Mucosa of descending colon (tissue), 3 donors: Measurements from ENCODE around the gene PPDPF. TPM values are rescaled to one million over a fixed set of nuclear protein-coding genes. Genes with fewer than 3 reads are reported as not detected.
"Not testable (repeated sequence)": the region's sequence is repeated elsewhere in the genome, so short reads cannot be mapped to it uniquely, and the experiment has no call there.

Experiments
- ATAC-seq: fragments of 200-7000 bp; cut with Tn5 transposase; one replicate; pipeline ENCODE4 v1.9.1; 2020; ENCODE audit warnings: mild to moderate bottlenecking, moderate library complexity
- DNase-seq, 3 donors: peaks; one replicate each; pipeline ENCODE4 v3.0.0-alpha.2; 2020
- H3K36me3 ChIP-seq: fragments of 200-600 bp; one replicate; pipeline ENCODE4 v1.8.0; 2021; ENCODE audit warnings: low read depth, mild to moderate bottlenecking
- H3K4me1 ChIP-seq: fragments of 200-600 bp; one replicate; pipeline ENCODE4 v1.8.0; 2021; ENCODE audit warnings: low read depth, mild to moderate bottlenecking
- H3K4me3 ChIP-seq: fragments of 200-600 bp; one replicate; pipeline ENCODE4 v1.8.0; 2021; ENCODE audit warnings: mild to moderate bottlenecking
- H3K9me3 ChIP-seq: fragments of 200-600 bp; one replicate; pipeline ENCODE4 v1.8.0; 2021; ENCODE audit warnings: mild to moderate bottlenecking
- intact Hi-C, 2 donors: fragments of 100-400 bp; cut with DNase I in 1 of 2; cut with micrococcal nuclease in 1 of 2; formaldehyde crosslinking; loops; one replicate each; pipeline versions ENCODE4 v1.11.0 to v1.11.1; 2022; cut with DNase I, micrococcal nuclease
- total RNA-seq, 3 donors: library from RNA; stranded (reverse); fragmentation: NEBNext Ultra II Directional in 2 of 3; extraction: Animal tissue kit (Norgen Biotek cat#: 25700) in 2 of 3; gene quantifications; one replicate each; pipeline versions ENCODE4 v1.2.1 to v1.2.4, GENCODE V29; 2021 to 2023
- TF ChIP-seq, protein P1 (sequence below): fragments of 200-600 bp; IDR thresholded peaks from one replicate; pipeline ENCODE4 v1.8.0; 2022; ENCODE audit warnings: antibody characterized with exemption, mild to moderate bottlenecking
- donor health status: DM: no; HTN: no; CAD: no; lungs with moderate emphysema.
- donor health status: DM: no; HTN: no; CAD: no.
- donor health status: DM: no; HTN: yes; CAD: no.

Gene PPDPF
- total RNA-seq, 3 donors from 2014 or later: 263 to 672 (median 537) TPM

DNA sequence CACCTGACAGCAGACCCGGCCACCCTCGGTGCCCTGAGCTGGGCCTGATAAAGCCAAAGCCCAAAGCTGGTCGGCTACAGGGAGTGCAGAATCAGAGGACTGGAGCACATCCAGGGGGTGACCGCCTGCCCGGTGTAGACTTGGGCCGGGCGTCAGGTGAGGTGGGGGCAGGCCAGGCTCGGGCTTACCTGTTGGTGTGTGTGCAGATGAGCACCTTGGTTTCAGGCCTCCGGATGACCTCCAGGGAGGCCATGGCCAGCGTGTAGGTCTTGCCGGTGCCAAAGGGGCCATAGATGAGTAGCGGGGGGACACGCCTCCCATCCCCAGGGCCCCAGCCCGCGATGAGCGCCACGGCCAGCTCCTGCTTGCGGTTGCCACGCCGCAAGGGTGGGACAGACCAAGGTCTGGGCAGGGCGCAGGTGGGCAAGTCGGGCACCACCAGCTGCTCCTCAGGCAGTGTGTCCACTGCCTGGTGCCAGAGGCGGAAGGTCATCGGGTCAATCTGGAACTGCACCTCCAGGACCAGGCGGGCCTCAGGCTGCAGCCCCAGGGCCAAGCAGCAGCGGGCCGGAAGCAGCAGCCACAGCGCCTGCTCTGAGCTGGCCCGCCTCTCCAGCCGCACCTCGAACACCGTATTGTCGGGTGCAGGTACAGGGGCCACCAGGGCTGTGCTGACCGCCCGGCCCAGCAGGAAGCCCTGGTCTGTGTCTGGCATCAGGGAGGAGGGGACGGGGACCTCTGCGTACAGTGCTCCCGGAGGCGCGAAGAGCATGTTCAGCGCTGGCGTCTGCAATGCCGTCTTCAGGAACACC is 47.8 kb downstream of the PPDPF start:
- intact Hi-C loops: no loop called here
- peak in 2 of 3 donors; percentile 46 to 65 for DNase-seq
- H3K4me1 ChIP-seq: peaks cover 14% of the 10 kb centered on the region
- H3K4me3 ChIP-seq: no peak overlapping the region
- no peaks in the 10 kb centered on the region for H3K36me3 ChIP-seq
- H3K9me3 ChIP-seq: no peaks in the 10 kb centered on the region
- peak; percentile 17 for ATAC-seq
- TF ChIP-seq, protein P1, sequence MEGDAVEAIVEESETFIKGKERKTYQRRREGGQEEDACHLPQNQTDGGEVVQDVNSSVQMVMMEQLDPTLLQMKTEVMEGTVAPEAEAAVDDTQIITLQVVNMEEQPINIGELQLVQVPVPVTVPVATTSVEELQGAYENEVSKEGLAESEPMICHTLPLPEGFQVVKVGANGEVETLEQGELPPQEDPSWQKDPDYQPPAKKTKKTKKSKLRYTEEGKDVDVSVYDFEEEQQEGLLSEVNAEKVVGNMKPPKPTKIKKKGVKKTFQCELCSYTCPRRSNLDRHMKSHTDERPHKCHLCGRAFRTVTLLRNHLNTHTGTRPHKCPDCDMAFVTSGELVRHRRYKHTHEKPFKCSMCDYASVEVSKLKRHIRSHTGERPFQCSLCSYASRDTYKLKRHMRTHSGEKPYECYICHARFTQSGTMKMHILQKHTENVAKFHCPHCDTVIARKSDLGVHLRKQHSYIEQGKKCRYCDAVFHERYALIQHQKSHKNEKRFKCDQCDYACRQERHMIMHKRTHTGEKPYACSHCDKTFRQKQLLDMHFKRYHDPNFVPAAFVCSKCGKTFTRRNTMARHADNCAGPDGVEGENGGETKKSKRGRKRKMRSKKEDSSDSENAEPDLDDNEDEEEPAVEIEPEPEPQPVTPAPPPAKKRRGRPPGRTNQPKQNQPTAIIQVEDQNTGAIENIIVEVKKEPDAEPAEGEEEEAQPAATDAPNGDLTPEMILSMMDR: no peak

DNA sequence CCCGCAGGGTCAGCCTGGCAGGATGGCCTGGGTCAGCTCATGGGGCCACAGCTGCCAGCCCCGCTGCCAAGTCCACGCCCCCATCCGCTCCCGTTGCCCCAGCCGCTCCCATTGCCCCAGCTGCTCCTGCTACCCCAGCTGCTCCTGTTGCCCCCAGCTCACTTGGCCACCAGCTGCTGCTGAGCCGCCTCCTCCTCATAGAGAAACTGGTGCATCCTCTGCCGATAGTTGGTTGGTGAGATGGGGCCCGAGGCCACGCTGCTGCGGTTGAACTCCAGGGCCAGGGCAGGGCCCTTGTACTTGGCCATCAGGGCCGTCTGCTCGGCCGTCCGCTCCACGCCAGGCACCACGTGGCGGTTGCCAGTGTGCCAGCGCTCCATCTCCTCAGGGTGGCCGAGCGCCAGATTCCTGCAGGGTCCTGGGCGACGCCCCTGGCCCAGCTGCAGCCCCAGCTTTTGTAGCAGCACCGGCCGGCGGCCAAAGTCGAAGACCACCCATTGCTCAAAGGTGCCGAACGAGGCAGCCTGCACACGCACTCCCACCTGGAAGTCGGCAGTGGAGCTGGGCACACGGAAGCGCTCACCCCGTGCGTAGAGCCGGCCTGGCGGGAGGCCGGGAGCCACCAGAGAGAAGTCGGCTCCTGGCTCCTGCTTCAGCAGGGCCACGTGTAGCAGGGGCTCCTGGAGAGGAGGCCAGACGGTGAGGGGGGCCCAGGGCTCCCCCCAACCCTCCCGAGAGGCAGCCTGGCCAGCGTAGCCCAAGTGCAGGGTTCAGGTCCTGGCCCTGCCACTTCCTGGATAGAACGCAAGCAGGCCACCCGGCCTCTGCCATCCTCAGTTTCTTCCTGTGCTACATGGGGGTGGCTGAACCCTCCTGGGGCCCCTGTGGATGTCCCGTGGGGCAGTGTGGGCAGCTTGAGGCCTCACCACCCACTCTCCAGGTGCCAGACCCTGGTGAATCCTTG is 48.7 kb downstream of the PPDPF start:
- intact Hi-C loops: no loop called here
- ATAC-seq (no peak), DNase-seq (no peak)
- Histone ChIP-seq H3K36me3 (no peaks in the 10 kb centered on the region), H3K4me3 (no peak overlapping the region), H3K9me3 (no peaks in the 10 kb centered on the region), H3K4me1 (peaks cover 18% of the 10 kb centered on the region)
- TF ChIP-seq, protein P1: no peak

DNA sequence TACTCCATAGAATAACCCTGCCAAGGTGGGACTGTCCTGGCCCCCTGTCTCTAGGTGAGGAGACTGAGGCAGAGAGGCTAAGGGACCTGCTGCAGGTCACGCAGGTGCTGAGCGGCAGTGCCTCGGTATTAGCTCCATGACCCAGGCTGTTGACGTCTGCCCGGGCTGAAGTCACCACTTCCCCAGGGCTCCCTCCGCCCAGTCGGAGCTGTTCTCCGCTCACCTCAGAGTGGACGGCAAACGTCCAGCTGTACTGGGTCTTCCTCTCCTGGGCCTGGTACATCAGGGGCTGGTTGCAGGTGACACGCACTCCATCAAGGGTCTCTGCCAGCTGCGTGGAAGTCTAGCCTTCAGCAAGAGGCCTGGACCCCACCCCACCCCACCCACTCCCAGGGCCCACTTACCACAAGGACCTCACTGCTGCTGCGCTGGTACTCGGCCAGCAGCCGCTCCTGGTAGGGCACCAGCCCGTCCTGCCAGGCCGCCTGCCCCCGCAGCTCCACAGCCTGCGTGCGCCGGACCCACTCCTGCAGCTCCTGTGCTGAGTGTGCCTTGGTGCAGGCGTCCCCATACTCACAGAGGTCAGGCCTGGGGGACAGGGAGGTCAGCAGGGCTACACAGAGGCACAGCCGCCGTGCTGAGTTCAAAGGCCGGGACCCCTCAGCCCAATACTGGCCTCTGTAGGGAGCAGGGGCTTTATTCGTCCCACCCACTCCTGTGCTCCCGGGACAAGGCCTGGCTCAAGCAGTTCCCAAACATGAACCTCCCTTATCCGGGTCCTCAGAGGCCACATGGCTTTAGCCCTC is 49.9 kb downstream of the PPDPF start:
- ATAC-seq: no peak
- intact Hi-C loops: no loop called here
- Histone ChIP-seq H3K9me3 (no peaks in the 10 kb centered on the region), H3K4me3 (no peak overlapping the region), H3K36me3 (no peaks in the 10 kb centered on the region), H3K4me1 (peaks cover 24% of the 10 kb centered on the region)
- TF ChIP-seq, protein P1: no peak
- no peak for DNase-seq

GRCh38 chr20:63571087-63571478 is 50.5 kb downstream of the PPDPF start:
- H3K4me1 ChIP-seq: peaks cover 24% of the 10 kb centered on the region
- ATAC-seq, H3K4me3 ChIP-seq, H3K9me3 ChIP-seq, DNase-seq, H3K36me3 ChIP-seq, intact Hi-C loops: not testable (repeated sequence)

Other genes with a start within 250 kb of the PPDPF start
- gene ARFGAP1, start 248.0 kb upstream of the PPDPF start, total RNA-seq: 10 to 100 TPM; 76.5 to 85.8 (median 82.4) TPM
- gene COL20A1, start 227.6 kb upstream of the PPDPF start, total RNA-seq: not detected
- gene CHRNA4, start 159.4 kb upstream of the PPDPF start, total RNA-seq: not detected
- gene KCNQ2, start 48.1 kb upstream of the PPDPF start, total RNA-seq: 1 to 10 TPM in 1 of 3 donors, not detected in 2; 1.4 TPM
- gene EEF1A2, start 21.7 kb upstream of the PPDPF start, total RNA-seq: 10 to 100 TPM in 1 of 3 donors, 1 to 10 TPM in 2; 1.3 to 15.0 (median 2.7) TPM
- 10 to 100 TPM; 39.5 to 91.7 (median 87.1) TPM for gene PTK6, start 16.6 kb downstream of the PPDPF start, total RNA-seq
- under 1 TPM; 0.25 to 0.52 (median 0.27) TPM for gene SRMS, start 27.0 kb downstream of the PPDPF start, total RNA-seq
- gene FNDC11, start 33.4 kb downstream of the PPDPF start, total RNA-seq: under 1 TPM in 2 of 3 donors, not detected in 1; 0.19 to 0.25 TPM
- gene HELZ2, start 53.5 kb downstream of the PPDPF start, total RNA-seq: 10 to 100 TPM; 35.4 to 49.3 (median 36.2) TPM
- gene GMEB2, start 106.3 kb downstream of the PPDPF start, total RNA-seq: 10 to 100 TPM; 10.3 to 12.8 (median 11.4) TPM
- 10 to 100 TPM in 1 of 3 donors, 1 to 10 TPM in 2; 2.7 to 19.7 (median 6.7) TPM for gene STMN3, start 132.7 kb downstream of the PPDPF start, total RNA-seq
- 10 to 100 TPM; 23.5 to 42.8 (median 34.2) TPM for gene RTEL1, start 137.5 kb downstream of the PPDPF start, total RNA-seq
- 10 to 100 TPM in 1 of 3 donors, not detected in 2; 19.7 TPM for gene TNFRSF6B, start 175.9 kb downstream of the PPDPF start, total RNA-seq
- 10 to 100 TPM; 64.5 to 69.7 (median 68.6) TPM for gene ARFRP1, start 187.2 kb downstream of the PPDPF start, total RNA-seq
- gene ZGPAT, start 187.3 kb downstream of the PPDPF start, total RNA-seq: 10 to 100 TPM; 24.3 to 34.0 (median 31.7) TPM
- 10 to 100 TPM; 10.4 to 11.2 (median 10.8) TPM for gene LIME1, start 215.9 kb downstream of the PPDPF start, total RNA-seq
- gene SLC2A4RG, start 219.0 kb downstream of the PPDPF start, total RNA-seq: 10 to 100 TPM; 44.9 to 65.0 (median 50.6) TPM